ENCODE results near the gene CYB561D2. TPM values are rescaled to one million over a fixed set of nuclear protein-coding genes. Genes with fewer than 3 reads are reported as not detected.
A peak's percentile ranks its signal among the peaks of the same experiment; 100 is the strongest.

CYB561D2 gene
- total RNA-seq, 1 donor from 2014 or later, result 2.2 TPM

DNA sequence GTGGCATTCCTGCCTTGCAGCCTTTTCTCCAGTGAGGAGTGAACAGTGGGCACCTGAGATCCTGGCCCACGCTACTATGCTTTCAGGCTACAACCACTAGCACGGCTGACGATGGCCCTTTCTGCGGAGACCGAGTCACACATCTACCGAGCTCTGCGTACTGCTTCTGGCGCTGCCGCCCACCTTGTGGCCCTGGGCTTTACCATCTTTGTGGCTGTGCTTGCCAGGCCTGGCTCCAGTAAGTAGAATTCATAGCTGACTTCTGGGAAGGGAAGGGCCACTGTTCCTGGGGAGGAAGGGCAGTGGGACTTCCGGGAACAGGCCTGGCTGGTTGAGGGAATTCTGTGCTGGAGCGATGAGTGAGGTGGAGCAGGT is 648 bp downstream of the CYB561D2 start:
- H2AFZ ChIP-seq (replicated peaks), result no peak overlapping the region
- peaks cover 18% of the 10 kb centered on the region for H3K79me2 ChIP-seq (ENCODE audit: low read depth)
- H3K9me3 ChIP-seq (ENCODE audit: low read depth), result no peaks in the 10 kb centered on the region
- H3K27me3 Mint-ChIP-seq (ENCODE audit: insufficient read depth, low read depth), result peaks cover 8% of the 10 kb centered on the region
- no peak overlapping the region for H3K9ac ChIP-seq
- H3K4me1 ChIP-seq, result peaks cover 5% of the 10 kb centered on the region
- peaks cover 2% of the 10 kb centered on the region for H3K27me3 ChIP-seq
- H3K4me3 ChIP-seq, result peak overlapping the region; percentile 84
- peaks cover 27% of the 10 kb centered on the region for H3K4me1 Mint-ChIP-seq
- no peak overlapping the region for H3K27ac ChIP-seq
- peaks cover 22% of the 10 kb centered on the region for H4K20me1 ChIP-seq (ENCODE audit: low read depth)
- no peak overlapping the region for H3K27ac Mint-ChIP-seq
- peaks cover 5% of the 10 kb centered on the region for H3K36me3 Mint-ChIP-seq
- TF ChIP-seq EZH2phosphoT487 (IDR thresholded peaks at IDR 0.05) (no peak), EZH2 (IDR thresholded peaks at IDR 0.05) (no peak)
- TF ChIP-seq, protein P1, sequence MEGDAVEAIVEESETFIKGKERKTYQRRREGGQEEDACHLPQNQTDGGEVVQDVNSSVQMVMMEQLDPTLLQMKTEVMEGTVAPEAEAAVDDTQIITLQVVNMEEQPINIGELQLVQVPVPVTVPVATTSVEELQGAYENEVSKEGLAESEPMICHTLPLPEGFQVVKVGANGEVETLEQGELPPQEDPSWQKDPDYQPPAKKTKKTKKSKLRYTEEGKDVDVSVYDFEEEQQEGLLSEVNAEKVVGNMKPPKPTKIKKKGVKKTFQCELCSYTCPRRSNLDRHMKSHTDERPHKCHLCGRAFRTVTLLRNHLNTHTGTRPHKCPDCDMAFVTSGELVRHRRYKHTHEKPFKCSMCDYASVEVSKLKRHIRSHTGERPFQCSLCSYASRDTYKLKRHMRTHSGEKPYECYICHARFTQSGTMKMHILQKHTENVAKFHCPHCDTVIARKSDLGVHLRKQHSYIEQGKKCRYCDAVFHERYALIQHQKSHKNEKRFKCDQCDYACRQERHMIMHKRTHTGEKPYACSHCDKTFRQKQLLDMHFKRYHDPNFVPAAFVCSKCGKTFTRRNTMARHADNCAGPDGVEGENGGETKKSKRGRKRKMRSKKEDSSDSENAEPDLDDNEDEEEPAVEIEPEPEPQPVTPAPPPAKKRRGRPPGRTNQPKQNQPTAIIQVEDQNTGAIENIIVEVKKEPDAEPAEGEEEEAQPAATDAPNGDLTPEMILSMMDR (IDR thresholded peaks at IDR 0.05), result no peak
- no peaks in the 10 kb centered on the region for H3K36me3 ChIP-seq
- peaks cover 19% of the 10 kb centered on the region for H3F3A ChIP-seq (ENCODE audit: low read depth)
- DNase-seq (ENCODE audit: low spot score), result no peak
- H3K9me3 Mint-ChIP-seq, result no peaks in the 10 kb centered on the region
- peak overlapping the region; percentile 94 for H3K4me3 Mint-ChIP-seq
- peak overlapping the region; percentile 93 for H3K4me2 ChIP-seq

DNA sequence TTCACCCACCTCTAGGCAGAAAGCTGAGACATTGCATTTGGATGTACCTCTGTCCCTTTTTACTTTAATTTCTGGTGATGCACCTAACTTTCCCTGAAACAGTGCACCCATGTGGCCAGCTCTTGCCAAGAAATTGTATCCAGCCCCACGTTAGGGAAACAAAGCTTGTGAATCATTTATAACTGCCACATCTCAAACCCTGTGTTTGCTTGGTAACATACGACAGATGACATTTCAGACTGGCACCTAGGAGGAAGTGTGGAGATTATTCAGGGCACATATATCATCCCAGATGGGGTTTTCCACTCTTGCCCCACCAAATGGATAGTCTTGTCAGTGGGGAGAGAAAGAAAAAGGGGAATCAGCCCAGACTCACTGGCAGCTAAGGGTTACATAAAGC is 2.1 kb downstream of the CYB561D2 start:
- H3F3A ChIP-seq (ENCODE audit: low read depth), result peaks cover 9% of the 10 kb centered on the region
- no peak overlapping the region for H3K27ac ChIP-seq
- no peak overlapping the region for H3K4me2 ChIP-seq
- DNase-seq (ENCODE audit: low spot score), result no peak
- Mint-ChIP-seq H3K4me1 (peaks cover 36% of the 10 kb centered on the region), H3K27me3 (ENCODE audit: insufficient read depth, low read depth) (peaks cover 9% of the 10 kb centered on the region), H3K9me3 (no peaks in the 10 kb centered on the region), H3K36me3 (peaks cover 5% of the 10 kb centered on the region), H3K27ac (no peak overlapping the region), H3K4me3 (no peak overlapping the region)
- no peak overlapping the region for H2AFZ ChIP-seq (replicated peaks)
- TF ChIP-seq, protein P1 (IDR thresholded peaks at IDR 0.05), result no peak
- TF ChIP-seq EZH2phosphoT487 (IDR thresholded peaks at IDR 0.05) (no peak), EZH2 (IDR thresholded peaks at IDR 0.05) (no peak)
- H3K9ac ChIP-seq, result no peak overlapping the region
- no peak overlapping the region for H3K4me3 ChIP-seq
- H3K36me3 ChIP-seq, result no peaks in the 10 kb centered on the region
- H3K27me3 ChIP-seq, result no peaks in the 10 kb centered on the region
- peaks cover 33% of the 10 kb centered on the region for H4K20me1 ChIP-seq (ENCODE audit: low read depth)
- no peaks in the 10 kb centered on the region for H3K9me3 ChIP-seq (ENCODE audit: low read depth)
- H3K79me2 ChIP-seq (ENCODE audit: low read depth), result peaks cover 33% of the 10 kb centered on the region
- H3K4me1 ChIP-seq, result peaks cover 13% of the 10 kb centered on the region

DNA sequence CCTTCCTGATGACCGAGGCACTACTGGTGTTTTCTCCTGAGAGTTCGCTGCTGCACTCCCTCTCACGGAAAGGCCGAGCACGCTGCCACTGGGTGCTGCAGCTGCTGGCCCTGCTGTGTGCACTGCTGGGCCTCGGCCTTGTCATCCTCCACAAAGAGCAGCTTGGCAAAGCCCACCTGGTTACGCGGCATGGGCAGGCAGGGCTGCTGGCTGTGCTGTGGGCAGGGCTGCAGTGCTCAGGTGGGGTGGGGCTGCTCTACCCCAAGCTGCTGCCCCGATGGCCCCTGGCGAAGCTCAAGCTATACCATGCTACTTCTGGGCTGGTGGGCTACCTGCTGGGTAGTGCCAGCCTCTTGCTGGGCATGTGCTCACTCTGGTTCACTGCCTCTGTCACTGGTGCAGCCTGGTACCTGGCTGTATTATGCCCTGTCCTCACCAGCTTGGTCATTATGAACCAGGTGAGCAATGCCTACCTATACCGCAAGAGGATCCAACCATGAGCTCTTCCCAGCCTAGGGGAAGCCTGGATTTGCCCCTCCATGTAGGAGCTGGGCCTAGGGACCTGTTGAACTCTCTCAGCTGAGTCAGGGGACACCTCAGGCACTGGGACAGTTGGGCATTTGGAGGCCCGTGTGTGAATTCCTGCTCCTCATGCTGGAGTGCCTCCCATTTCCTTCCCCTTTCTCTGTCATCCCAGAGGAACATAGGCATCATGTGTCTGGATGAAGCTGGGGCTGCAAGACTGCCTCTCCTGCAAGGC is 2.8 kb downstream of the CYB561D2 start:
- Histone ChIP-seq H3K4me2 (no peak overlapping the region), H3K4me1 (peaks cover 19% of the 10 kb centered on the region), H2AFZ (replicated peaks) (no peak overlapping the region), H3K79me2 (ENCODE audit: low read depth) (peaks cover 39% of the 10 kb centered on the region), H3K4me3 (no peak overlapping the region), H3K27me3 (no peaks in the 10 kb centered on the region), H3K9ac (no peak overlapping the region), H3K36me3 (no peaks in the 10 kb centered on the region), H3F3A (ENCODE audit: low read depth) (peaks cover 7% of the 10 kb centered on the region), H4K20me1 (ENCODE audit: low read depth) (peaks cover 39% of the 10 kb centered on the region), H3K9me3 (ENCODE audit: low read depth) (no peaks in the 10 kb centered on the region), H3K27ac (no peak overlapping the region)
- no peak for DNase-seq (ENCODE audit: low spot score)
- Mint-ChIP-seq H3K36me3 (peaks cover 10% of the 10 kb centered on the region), H3K4me3 (no peak overlapping the region), H3K27me3 (ENCODE audit: insufficient read depth, low read depth) (peaks cover 13% of the 10 kb centered on the region), H3K9me3 (no peaks in the 10 kb centered on the region), H3K27ac (no peak overlapping the region), H3K4me1 (peaks cover 42% of the 10 kb centered on the region)
- TF ChIP-seq EZH2 (IDR thresholded peaks at IDR 0.05), result no peak
- TF ChIP-seq EZH2phosphoT487 (IDR thresholded peaks at IDR 0.05), result no peak
- TF ChIP-seq, protein P1 (IDR thresholded peaks at IDR 0.05), result no peak
